ENCODE results near the gene RAB3C.

GRCh38 chr5:58887721-58888409 lies 305.0 kb downstream of the RAB3C start:
- no peak for TF ChIP-seq CTCF (IDR thresholded peaks at IDR 0.05 in 8 of 11, conservative IDR thresholded peaks at IDR 0.05 in 3 of 11)
- peak in 2 of 3 donors; percentile 49 to 63 for TF ChIP-seq POLR2AphosphoS5 (IDR thresholded peaks at IDR 0.05)

Data from spleen (tissue), 7 donors.